ENCODE measurements around the gene SNX2.

SNX2 gene

DNA sequence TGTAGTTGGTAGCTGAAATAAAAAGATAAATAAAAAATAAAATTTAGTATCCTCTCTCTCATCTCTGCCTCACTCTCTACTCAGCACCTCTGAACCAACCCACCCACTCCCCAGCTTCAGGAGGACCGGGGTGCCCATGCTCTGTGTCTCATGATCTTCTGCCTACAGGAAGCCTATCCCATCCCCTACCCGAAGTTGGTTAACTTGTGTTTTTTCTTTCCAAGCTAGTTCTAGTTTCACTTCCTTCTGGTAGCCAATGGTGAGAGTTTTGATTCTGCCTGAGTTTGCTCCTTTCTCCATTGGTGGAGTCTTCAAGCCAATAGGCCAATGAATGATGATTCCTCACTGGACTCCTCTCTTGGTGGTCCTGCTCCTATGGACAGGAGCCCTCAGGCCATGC is 102.6 kb downstream of the SNX2 start:
- TF ChIP-seq GLIS3 (CRISPR knock-in tag; IDR thresholded peaks at IDR 0.05) (no peak), SNAI2 (CRISPR knock-in tag; IDR thresholded peaks at IDR 0.05) (no peak), TOX (CRISPR knock-in tag; IDR thresholded peaks at IDR 0.05; ENCODE audit: borderline replicate concordance) (no peak), RARB (CRISPR knock-in tag; IDR thresholded peaks at IDR 0.05) (no peak), TCF4 (CRISPR knock-in tag; IDR thresholded peaks at IDR 0.05; ENCODE audit: borderline replicate concordance) (no peak), ISL1 (CRISPR knock-in tag; IDR thresholded peaks at IDR 0.05) (no peak), ZNF565 (CRISPR knock-in tag; conservative IDR thresholded peaks at IDR 0.05; ENCODE audit: low read depth) (no peak), ARNTL (CRISPR knock-in tag; IDR thresholded peaks at IDR 0.05; ENCODE audit: borderline replicate concordance, low read depth) (no peak), CSDC2 (CRISPR knock-in tag; IDR thresholded peaks at IDR 0.05) (no peak), OSR1 (CRISPR knock-in tag; IDR thresholded peaks at IDR 0.05) (no peak), PATZ1 (CRISPR knock-in tag; IDR thresholded peaks at IDR 0.05; ENCODE audit: borderline replicate concordance) (no peak), CSRNP3 (CRISPR knock-in tag; IDR thresholded peaks at IDR 0.05) (no peak), BACH2 (CRISPR knock-in tag; IDR thresholded peaks at IDR 0.05; ENCODE audit: borderline replicate concordance) (no peak), ZNF70 (CRISPR knock-in tag; IDR thresholded peaks at IDR 0.05) (no peak), ZFP3 (CRISPR knock-in tag; IDR thresholded peaks at IDR 0.05) (no peak), ZFP30 (CRISPR knock-in tag; IDR thresholded peaks at IDR 0.05) (no peak), ZC3H10 (CRISPR knock-in tag; IDR thresholded peaks at IDR 0.05) (no peak), POU6F1 (CRISPR knock-in tag; IDR thresholded peaks at IDR 0.05; ENCODE audit: borderline replicate concordance, low read depth) (no peak)
- TF ChIP-seq, protein P1, sequence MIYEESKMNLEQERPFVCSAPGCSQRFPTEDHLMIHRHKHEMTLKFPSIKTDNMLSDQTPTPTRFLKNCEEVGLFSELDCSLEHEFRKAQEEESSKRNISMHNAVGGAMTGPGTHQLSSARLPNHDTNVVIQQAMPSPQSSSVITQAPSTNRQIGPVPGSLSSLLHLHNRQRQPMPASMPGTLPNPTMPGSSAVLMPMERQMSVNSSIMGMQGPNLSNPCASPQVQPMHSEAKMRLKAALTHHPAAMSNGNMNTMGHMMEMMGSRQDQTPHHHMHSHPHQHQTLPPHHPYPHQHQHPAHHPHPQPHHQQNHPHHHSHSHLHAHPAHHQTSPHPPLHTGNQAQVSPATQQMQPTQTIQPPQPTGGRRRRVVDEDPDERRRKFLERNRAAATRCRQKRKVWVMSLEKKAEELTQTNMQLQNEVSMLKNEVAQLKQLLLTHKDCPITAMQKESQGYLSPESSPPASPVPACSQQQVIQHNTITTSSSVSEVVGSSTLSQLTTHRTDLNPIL (CRISPR knock-in tag; IDR thresholded peaks at IDR 0.05; ENCODE audit: low read depth) = no peak
- ATAC-seq = no peak

DNA sequence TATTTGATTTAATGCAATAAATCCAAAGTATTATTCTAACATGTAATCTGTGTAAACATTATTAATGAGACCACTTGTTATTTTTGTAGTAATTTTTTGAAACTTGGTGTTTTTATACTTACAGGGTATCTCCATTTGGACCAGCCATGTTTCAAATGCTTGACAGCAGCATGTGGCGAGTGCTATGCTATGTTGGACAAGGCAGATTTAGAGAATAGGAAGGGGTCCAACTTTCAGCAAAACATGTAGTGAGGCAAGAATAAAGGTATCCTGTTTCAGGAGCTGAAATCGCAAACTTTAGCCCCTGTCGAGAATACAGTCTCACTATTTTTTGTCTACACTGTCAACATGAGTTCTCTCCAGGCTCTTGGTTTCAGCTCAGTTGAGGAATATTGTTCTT is 104.2 kb downstream of the SNX2 start:
- no peak for ATAC-seq
- TF ChIP-seq ZC3H10 (CRISPR knock-in tag; IDR thresholded peaks at IDR 0.05) = no peak
- TF ChIP-seq ISL1 (CRISPR knock-in tag; IDR thresholded peaks at IDR 0.05) = no peak
- TF ChIP-seq SNAI2 (CRISPR knock-in tag; IDR thresholded peaks at IDR 0.05) = no peak
- TF ChIP-seq ZFP30 (CRISPR knock-in tag; IDR thresholded peaks at IDR 0.05) = no peak
- TF ChIP-seq, protein P1 (CRISPR knock-in tag; IDR thresholded peaks at IDR 0.05; ENCODE audit: low read depth) = no peak
- TF ChIP-seq ZNF8 (CRISPR knock-in tag; IDR thresholded peaks at IDR 0.05) = no peak
- no peak for TF ChIP-seq ZNF565 (CRISPR knock-in tag; conservative IDR thresholded peaks at IDR 0.05; ENCODE audit: low read depth)
